Mesenteric fat pad (tissue), 1 donor: ENCODE results near the gene KRTAP9-8. TPM values are rescaled to one million over a fixed set of nuclear protein-coding genes. Genes with fewer than 3 reads are reported as not detected.
"Not testable (repeated sequence)": the region's sequence is repeated elsewhere in the genome, so short reads cannot be mapped to it uniquely, and the experiment has no call there.

ENCODE experiments used
- DNase-seq: peaks from one replicate; pipeline ENCODE4 v3.0.0-alpha.2; 2020; ENCODE audit warnings: low spot score
- total RNA-seq: library from RNA; stranded (reverse); fragmentation: NEBNext Ultra II Directional; extraction: Animal tissue kit (Norgen Biotek cat#: 25700); gene quantifications from one replicate; pipeline ENCODE4 v1.2.1, GENCODE V29; 2021
- donor health status: DM: yes; HTN: yes; CAD: no.

The KRTAP9-8 gene
- total RNA-seq, 1 donor from 2014 or later = not detected

DNA sequence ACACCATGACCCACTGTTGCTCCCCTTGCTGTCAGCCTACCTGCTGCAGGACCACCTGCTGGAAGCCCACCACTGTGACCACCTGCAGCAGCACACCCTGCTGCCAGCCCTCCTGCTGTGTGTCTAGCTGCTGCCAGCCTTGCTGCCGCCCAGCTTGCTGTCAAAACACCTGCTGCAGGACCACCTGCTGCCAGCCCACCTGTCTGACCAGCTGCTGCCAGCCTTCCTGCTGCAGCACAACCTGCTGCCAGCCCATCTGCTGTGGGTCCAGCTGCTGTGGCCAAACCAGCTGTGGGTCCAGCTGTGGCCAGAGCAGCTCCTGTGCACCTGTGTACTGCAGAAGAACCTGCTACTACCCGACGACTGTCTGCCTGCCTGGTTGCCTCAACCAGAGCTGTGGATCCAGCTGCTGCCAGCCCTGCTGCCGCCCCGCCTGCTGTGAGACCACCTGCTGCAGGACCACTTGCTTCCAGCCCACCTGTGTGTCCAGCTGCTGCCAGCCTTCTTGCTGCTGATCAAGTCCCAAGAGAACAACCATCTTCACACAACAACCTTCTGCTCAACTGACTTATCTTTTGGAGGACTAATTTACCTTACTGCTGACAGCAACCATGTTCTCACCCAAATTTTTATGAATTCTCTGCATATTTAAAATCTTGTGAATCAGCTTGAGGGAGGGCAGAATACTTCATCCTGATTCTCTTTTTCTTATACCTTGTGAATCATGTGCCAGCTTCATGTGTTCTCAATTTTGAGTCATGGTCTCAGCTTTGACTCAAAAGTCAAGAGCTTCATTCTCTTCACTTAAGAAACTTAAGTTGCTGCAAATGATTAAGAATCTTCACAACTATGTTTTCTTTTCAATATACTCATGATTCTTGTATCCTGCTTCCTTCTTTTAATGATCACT lies 17.8 kb downstream of the KRTAP9-8 start, which contains the start of gene KRTAP9-9:
Gene KRTAP9-9, plus strand, starts transcription at position 4 of the 910 bp plus-strand sequence.
- not testable (repeated sequence) for DNase-seq

DNA sequence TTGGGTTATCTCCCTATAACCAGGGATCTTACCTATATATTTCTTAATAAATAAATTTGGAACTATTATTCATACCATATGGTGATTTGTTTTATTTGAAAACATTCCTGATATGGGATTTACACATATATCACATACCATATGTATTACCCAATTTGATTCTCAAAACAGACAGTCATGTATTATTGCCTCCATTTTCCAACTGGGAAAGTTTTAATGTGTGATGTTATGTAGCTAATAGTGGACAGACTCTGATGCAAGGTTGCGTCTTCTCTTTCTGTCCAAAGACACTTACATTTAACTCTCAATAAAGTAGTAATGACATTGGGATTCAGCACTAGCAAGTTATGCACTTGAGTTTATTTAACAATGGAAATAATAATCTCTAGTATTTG lies 18.5 kb downstream of the KRTAP9-8 start:
- DNase-seq = no peak

- DNase-seq = no peak
These were observed 20.6 kb downstream of the KRTAP9-8 start for GRCh38 chr17:41258406-41258805.

GRCh38 chr17:41263212-41263611 lies 25.4 kb downstream of the KRTAP9-8 start:
- no peak for DNase-seq

DNA sequence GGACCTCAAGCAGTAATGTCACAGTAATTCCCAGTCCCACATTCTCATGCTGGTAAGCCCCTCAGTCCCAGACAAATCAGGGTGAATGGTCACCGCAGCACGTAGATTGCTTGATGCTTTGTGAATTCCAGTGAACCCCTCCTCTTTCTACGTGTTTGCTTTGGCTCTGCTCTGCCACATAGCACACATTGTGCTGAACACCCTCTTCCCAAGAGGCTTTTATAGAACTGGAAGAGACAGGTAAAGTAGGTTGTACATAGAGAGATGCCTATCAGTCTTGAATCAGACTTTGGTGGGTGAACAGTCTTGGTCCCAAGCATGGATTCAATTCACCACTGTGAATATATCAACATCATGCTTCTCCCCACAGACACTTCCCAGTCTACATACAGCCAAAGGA lies 26.8 kb downstream of the KRTAP9-8 start:
- no peak for DNase-seq

- no peak for DNase-seq
These were observed 27.3 kb downstream of the KRTAP9-8 start, which contains the start of gene KRTAP9-6 for GRCh38 chr17:41265078-41265477. TSS of gene KRTAP9-6 (plus strand) at chr17:41265378. CDS start at chr17:41265378, 0 bp downstream.

- no peak for DNase-seq
These were observed 29.9 kb downstream of the KRTAP9-8 start for GRCh38 chr17:41267711-41268110.

DNA sequence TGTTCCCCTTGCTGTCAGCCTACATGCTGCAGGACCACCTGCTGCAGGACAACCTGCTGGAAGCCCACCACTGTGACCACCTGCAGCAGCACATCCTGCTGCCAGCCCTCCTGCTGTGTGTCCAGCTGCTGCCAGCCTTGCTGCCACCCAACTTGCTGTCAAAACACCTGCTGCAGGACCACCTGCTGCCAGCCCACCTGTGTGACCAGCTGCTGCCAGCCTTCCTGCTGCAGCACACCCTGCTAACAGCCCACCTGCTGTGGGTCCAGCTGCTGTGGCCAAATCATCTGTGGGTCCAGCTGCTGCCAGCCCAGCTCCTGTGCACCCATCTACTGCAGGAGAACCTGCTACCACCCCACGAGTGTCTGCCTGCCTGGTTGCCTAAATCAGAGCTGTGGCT lies 33.5 kb downstream of the KRTAP9-8 start:
- DNase-seq = not testable (repeated sequence)

DNA sequence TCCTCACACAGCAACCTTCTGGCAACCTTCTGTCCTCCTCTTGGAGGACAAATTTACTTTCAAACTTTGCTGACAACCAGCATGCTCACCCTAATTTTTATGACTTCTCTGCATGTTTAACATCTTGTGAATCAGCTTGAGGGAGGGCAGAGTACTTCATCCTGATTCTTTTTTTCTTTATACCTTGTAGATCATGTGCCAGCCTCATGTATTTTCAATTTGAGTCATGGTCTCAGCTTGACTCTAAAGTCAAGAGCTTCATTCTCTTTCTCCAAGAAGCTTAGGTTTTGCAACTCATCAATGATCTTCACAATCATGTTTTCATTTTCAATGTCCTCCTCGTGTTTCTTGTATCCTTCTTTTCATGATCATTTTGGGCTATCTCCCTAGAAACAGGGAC lies 34.1 kb downstream of the KRTAP9-8 start:
- DNase-seq = no peak

- not testable (repeated sequence) for DNase-seq
These were observed 37.9 kb downstream of the KRTAP9-8 start, which contains the start of gene KRTAP9-7 for GRCh38 chr17:41275648-41276190. TSS of gene KRTAP9-7 (plus strand) at chr17:41275698. CDS start at chr17:41275698, 0 bp downstream.

- no peak for DNase-seq
These were observed 40.6 kb downstream of the KRTAP9-8 start for GRCh38 chr17:41278176-41278955.

DNA sequence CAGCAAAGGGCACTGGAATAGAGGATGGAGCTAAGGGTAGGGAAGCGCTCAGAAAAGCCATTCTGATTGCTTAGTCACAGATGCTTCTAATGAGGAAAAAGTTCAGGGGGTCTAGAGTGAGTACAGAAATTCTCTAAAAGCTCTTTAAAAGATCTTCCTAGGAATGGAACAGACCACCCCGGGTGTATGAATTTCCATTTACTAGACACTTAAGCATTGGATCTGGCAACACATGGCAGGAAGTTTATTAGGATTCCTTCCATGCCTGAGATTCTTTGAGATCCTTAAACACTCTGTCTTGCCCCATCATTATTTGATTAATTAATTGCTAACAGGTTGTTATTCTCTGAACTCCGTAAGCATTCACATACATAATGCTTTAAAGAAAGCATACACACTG lies 46.2 kb downstream of the KRTAP9-8 start:
- DNase-seq = no peak

GRCh38 chr17:41284546-41284945 lies 46.7 kb downstream of the KRTAP9-8 start:
- DNase-seq = no peak

DNA sequence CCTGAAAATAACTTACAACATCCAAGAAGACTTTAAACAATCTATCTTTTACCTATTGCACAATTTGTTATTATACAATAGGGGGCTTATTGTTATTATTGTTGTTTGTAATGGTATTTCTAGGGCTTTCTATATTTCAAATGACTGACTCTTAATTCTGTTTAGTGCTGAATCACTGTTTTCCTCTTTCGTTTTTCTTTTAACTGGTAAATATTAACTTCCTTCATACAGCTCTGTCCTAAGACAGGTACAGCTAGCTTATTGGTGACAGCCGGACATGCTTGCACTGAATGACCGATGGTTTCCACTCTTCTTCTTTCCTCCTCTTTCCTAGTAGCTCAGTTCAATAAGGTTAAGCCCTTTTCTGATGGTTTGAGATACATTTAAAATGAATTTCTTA lies 49.3 kb downstream of the KRTAP9-8 start:
- DNase-seq = no peak

Other genes starting within 250 kb of the KRTAP9-8 start
- gene KRTAP3-3, start 243.8 kb upstream of the KRTAP9-8 start, total RNA-seq = not detected
- gene KRTAP3-2, start 238.1 kb upstream of the KRTAP9-8 start, total RNA-seq = not detected
- not detected for gene KRTAP3-1, start 228.9 kb upstream of the KRTAP9-8 start, total RNA-seq
- not detected for gene KRTAP1-5, start 210.8 kb upstream of the KRTAP9-8 start, total RNA-seq
- gene KRTAP1-4, start 207.8 kb upstream of the KRTAP9-8 start, total RNA-seq = not detected
- gene KRTAP1-3, start 203.1 kb upstream of the KRTAP9-8 start, total RNA-seq = not detected
- not detected for gene KRTAP1-1, start 196.5 kb upstream of the KRTAP9-8 start, total RNA-seq
- gene KRTAP2-1, start 190.7 kb upstream of the KRTAP9-8 start, total RNA-seq = not detected
- gene KRTAP2-2, start 182.8 kb upstream of the KRTAP9-8 start, total RNA-seq = not detected
- gene KRTAP2-3, start 177.9 kb upstream of the KRTAP9-8 start, total RNA-seq = not detected
- not detected for gene KRTAP2-4, start 172.1 kb upstream of the KRTAP9-8 start, total RNA-seq
- not detected for gene KRTAP4-7, start 153.8 kb upstream of the KRTAP9-8 start, total RNA-seq
- gene KRTAP4-8, start 139.9 kb upstream of the KRTAP9-8 start, total RNA-seq = not detected
- not detected for gene KRTAP4-16, start 135.8 kb upstream of the KRTAP9-8 start, total RNA-seq
- gene KRTAP4-9, start 132.6 kb upstream of the KRTAP9-8 start, total RNA-seq = not detected
- gene KRTAP4-11, start 119.6 kb upstream of the KRTAP9-8 start, total RNA-seq = not detected
- not detected for gene KRTAP4-12, start 113.8 kb upstream of the KRTAP9-8 start, total RNA-seq
- gene KRTAP4-6, start 97.5 kb upstream of the KRTAP9-8 start, total RNA-seq = not detected
- gene KRTAP4-5, start 88.2 kb upstream of the KRTAP9-8 start, total RNA-seq = not detected
- gene KRTAP4-4, start 77.3 kb upstream of the KRTAP9-8 start, total RNA-seq = not detected
- gene KRTAP4-3, start 69.8 kb upstream of the KRTAP9-8 start, total RNA-seq = not detected
- gene KRTAP4-2, start 59.8 kb upstream of the KRTAP9-8 start, total RNA-seq = not detected
- gene KRTAP4-1, start 53.1 kb upstream of the KRTAP9-8 start, total RNA-seq = not detected
- not detected for gene KRTAP9-1, start 48.1 kb upstream of the KRTAP9-8 start, total RNA-seq
- gene KRTAP9-2, start 11.4 kb upstream of the KRTAP9-8 start, total RNA-seq = not detected
- not detected for gene KRTAP9-3, start 5.5 kb upstream of the KRTAP9-8 start, total RNA-seq
- not detected for gene KRTAP9-4, start 11.7 kb downstream of the KRTAP9-8 start, total RNA-seq
- gene KRTAP9-9, start 17.4 kb downstream of the KRTAP9-8 start, total RNA-seq = not detected
- not detected for gene KRTAP9-6, start 27.4 kb downstream of the KRTAP9-8 start, total RNA-seq
- not detected for gene KRTAP9-7, start 37.7 kb downstream of the KRTAP9-8 start, total RNA-seq
- not detected for gene KRTAP29-1, start 64.9 kb downstream of the KRTAP9-8 start, total RNA-seq
- gene KRTAP16-1, start 71.3 kb downstream of the KRTAP9-8 start, total RNA-seq = not detected
- not detected for gene KRTAP17-1, start 77.7 kb downstream of the KRTAP9-8 start, total RNA-seq
- not detected for gene KRT33A, start 112.8 kb downstream of the KRTAP9-8 start, total RNA-seq
- not detected for gene KRT33B, start 131.8 kb downstream of the KRTAP9-8 start, total RNA-seq
- gene KRT34, start 144.3 kb downstream of the KRTAP9-8 start, total RNA-seq = not detected
- not detected for gene KRT31, start 159.6 kb downstream of the KRTAP9-8 start, total RNA-seq
- gene KRT37, start 186.6 kb downstream of the KRTAP9-8 start, total RNA-seq = not detected
- gene KRT38, start 203.0 kb downstream of the KRTAP9-8 start, total RNA-seq = not detected
- gene KRT32, start 229.4 kb downstream of the KRTAP9-8 start, total RNA-seq = not detected
- not detected for gene KRT35, start 243.2 kb downstream of the KRTAP9-8 start, total RNA-seq